Activated naive CD8-positive, alpha-beta T cell (primary cell): Measurements from ENCODE around the gene FOXL3.

Experiments
- H3K27ac Mint-ChIP-seq: one replicate; pipeline ENCODE4 v1.8.0; 2021; ENCODE audit warnings: mixed read lengths
- H3K27me3 Mint-ChIP-seq: one replicate; pipeline ENCODE4 v1.8.0; 2021; ENCODE audit warnings: mixed read lengths
- H3K36me3 Mint-ChIP-seq: one replicate; pipeline ENCODE4 v1.8.0; 2021; ENCODE audit warnings: mixed read lengths
- H3K4me1 Mint-ChIP-seq: one replicate; pipeline ENCODE4 v1.8.0; 2021; ENCODE audit warnings: low read depth, mixed read lengths
- H3K4me3 Mint-ChIP-seq: one replicate; pipeline ENCODE4 v1.8.0; 2021; ENCODE audit warnings: mild to moderate bottlenecking, mixed read lengths
- H3K9me3 Mint-ChIP-seq: one replicate; pipeline ENCODE4 v1.8.0; 2021; ENCODE audit warnings: low read depth, mixed read lengths

Gene FOXL3

GRCh38 chr7:297611-298374 is 7.8 kb downstream of the FOXL3 start:
- Mint-ChIP-seq H3K27ac (no peak overlapping the region), H3K9me3 (no peaks in the 10 kb centered on the region), H3K27me3 (peaks cover 9% of the 10 kb centered on the region), H3K36me3 (no peaks in the 10 kb centered on the region), H3K4me3 (no peak overlapping the region), H3K4me1 (no peaks in the 10 kb centered on the region)

- peaks cover 4% of the 10 kb centered on the region for H3K27me3 Mint-ChIP-seq
- no peaks in the 10 kb centered on the region for H3K36me3 Mint-ChIP-seq
- no peaks in the 10 kb centered on the region for H3K9me3 Mint-ChIP-seq
- H3K27ac Mint-ChIP-seq: no peak overlapping the region
- no peak overlapping the region for H3K4me3 Mint-ChIP-seq
- H3K4me1 Mint-ChIP-seq: no peaks in the 10 kb centered on the region
Measured at GRCh38 chr7:298375-298702, 8.4 kb downstream of the FOXL3 start.

- H3K27ac Mint-ChIP-seq: no peak overlapping the region
- no peaks in the 10 kb centered on the region for H3K9me3 Mint-ChIP-seq
Measured at GRCh38 chr7:298743-299142, 8.8 kb downstream of the FOXL3 start.

GRCh38 chr7:299169-299568 is 9.2 kb downstream of the FOXL3 start:
- Mint-ChIP-seq H3K36me3 (no peaks in the 10 kb centered on the region), H3K4me1 (no peaks in the 10 kb centered on the region), H3K27ac (no peak overlapping the region), H3K27me3 (peaks cover 3% of the 10 kb centered on the region), H3K9me3 (no peaks in the 10 kb centered on the region), H3K4me3 (no peak overlapping the region)

More at GRCh38 chr7:298743-299142, 8.8 kb downstream of the FOXL3 start:
- Mint-ChIP-seq H3K4me1 (no peaks in the 10 kb centered on the region), H3K4me3 (no peak overlapping the region), H3K27me3 (peaks cover 3% of the 10 kb centered on the region), H3K36me3 (no peaks in the 10 kb centered on the region)

GRCh38 chr7:299628-300027 is 9.7 kb downstream of the FOXL3 start:
- Mint-ChIP-seq H3K27ac (no peak overlapping the region), H3K4me1 (no peaks in the 10 kb centered on the region), H3K9me3 (no peaks in the 10 kb centered on the region), H3K4me3 (no peak overlapping the region), H3K36me3 (no peaks in the 10 kb centered on the region), H3K27me3 (peaks cover 3% of the 10 kb centered on the region)

- Mint-ChIP-seq H3K9me3 (no peaks in the 10 kb centered on the region), H3K4me1 (no peaks in the 10 kb centered on the region), H3K36me3 (no peaks in the 10 kb centered on the region), H3K27ac (no peak overlapping the region), H3K4me3 (no peak overlapping the region), H3K27me3 (peaks cover 4% of the 10 kb centered on the region)
Measured at GRCh38 chr7:300048-300447, 10.1 kb downstream of the FOXL3 start.

- Mint-ChIP-seq H3K27me3 (peaks cover 4% of the 10 kb centered on the region), H3K27ac (no peak overlapping the region), H3K4me1 (no peaks in the 10 kb centered on the region), H3K4me3 (no peak overlapping the region), H3K9me3 (no peaks in the 10 kb centered on the region), H3K36me3 (no peaks in the 10 kb centered on the region)
Measured at GRCh38 chr7:300546-301290, 10.7 kb downstream of the FOXL3 start.

- no peaks in the 10 kb centered on the region for H3K4me1 Mint-ChIP-seq
- peaks cover 4% of the 10 kb centered on the region for H3K27me3 Mint-ChIP-seq
- H3K27ac Mint-ChIP-seq: no peak overlapping the region
- no peaks in the 10 kb centered on the region for H3K9me3 Mint-ChIP-seq
- H3K36me3 Mint-ChIP-seq: no peaks in the 10 kb centered on the region
- H3K4me3 Mint-ChIP-seq: no peak overlapping the region
Measured at GRCh38 chr7:301291-302053, 11.5 kb downstream of the FOXL3 start.

- Mint-ChIP-seq H3K4me3 (no peak overlapping the region), H3K36me3 (no peaks in the 10 kb centered on the region), H3K27ac (no peak overlapping the region), H3K9me3 (no peaks in the 10 kb centered on the region), H3K27me3 (peaks cover 4% of the 10 kb centered on the region), H3K4me1 (no peaks in the 10 kb centered on the region)
Measured at GRCh38 chr7:302054-302992, 12.4 kb downstream of the FOXL3 start.

GRCh38 chr7:303425-303824 is 13.5 kb downstream of the FOXL3 start:
- Mint-ChIP-seq H3K27ac (no peak overlapping the region), H3K4me1 (no peaks in the 10 kb centered on the region), H3K27me3 (peaks cover 4% of the 10 kb centered on the region), H3K36me3 (no peaks in the 10 kb centered on the region), H3K4me3 (no peak overlapping the region), H3K9me3 (no peaks in the 10 kb centered on the region)

GRCh38 chr7:303884-304573 is 14.1 kb downstream of the FOXL3 start:
- Mint-ChIP-seq H3K27ac (no peak overlapping the region), H3K9me3 (no peaks in the 10 kb centered on the region), H3K36me3 (no peaks in the 10 kb centered on the region), H3K4me3 (no peak overlapping the region), H3K27me3 (peaks cover 4% of the 10 kb centered on the region), H3K4me1 (no peaks in the 10 kb centered on the region)

GRCh38 chr7:304574-305409 is 14.8 kb downstream of the FOXL3 start:
- Mint-ChIP-seq H3K4me3 (no peak overlapping the region), H3K4me1 (no peaks in the 10 kb centered on the region), H3K27me3 (peaks cover 4% of the 10 kb centered on the region), H3K9me3 (no peaks in the 10 kb centered on the region), H3K27ac (no peak overlapping the region), H3K36me3 (no peaks in the 10 kb centered on the region)

GRCh38 chr7:305410-306151 is 15.6 kb downstream of the FOXL3 start:
- H3K27ac Mint-ChIP-seq: no peak overlapping the region
- no peaks in the 10 kb centered on the region for H3K4me1 Mint-ChIP-seq
- no peak overlapping the region for H3K4me3 Mint-ChIP-seq
- no peaks in the 10 kb centered on the region for H3K36me3 Mint-ChIP-seq
- H3K27me3 Mint-ChIP-seq: peaks cover 4% of the 10 kb centered on the region
- no peaks in the 10 kb centered on the region for H3K9me3 Mint-ChIP-seq
